Measurements from ENCODE around the gene RYR3.

The RYR3 gene

GRCh38 chr15:33382491-33382890, 71.7 kb downstream of the RYR3 start:
- TF ChIP-seq KLF7 (tag by site-specific recombination; IDR thresholded peaks at IDR 0.05; ENCODE audit: borderline replicate concordance) (no peak), ZNF555 (tag by site-specific recombination; conservative IDR thresholded peaks at IDR 0.05) (no peak), ZNF398 (tag by site-specific recombination; IDR thresholded peaks at IDR 0.05) (no peak), ZNF529 (tag by site-specific recombination; IDR thresholded peaks at IDR 0.05; ENCODE audit: insufficient replicate concordance) (no peak), ZBTB20 (tag by site-specific recombination; IDR thresholded peaks at IDR 0.05) (no peak), GLIS2 (tag by site-specific recombination; IDR thresholded peaks at IDR 0.05) (no peak), PRDM1 (tag by site-specific recombination; IDR thresholded peaks at IDR 0.05) (no peak), ZNF433 (tag by site-specific recombination; IDR thresholded peaks at IDR 0.05; ENCODE audit: low read depth) (no peak), ZNF558 (tag by site-specific recombination; IDR thresholded peaks at IDR 0.05) (no peak), ZNF146 (tag by site-specific recombination; IDR thresholded peaks at IDR 0.05) (no peak), ZNF513 (tag by site-specific recombination; IDR thresholded peaks at IDR 0.05) (no peak), ZNF202 (tag by site-specific recombination; IDR thresholded peaks at IDR 0.05; ENCODE audit: borderline replicate concordance) (no peak)
- CTCF ChIA-PET, result no interaction called here
- no peaks in the 10 kb centered on the region for H3K36me3 ChIP-seq (ENCODE audit: control insufficient read depth in 2 of 2, insufficient read depth in 1 of 2, low read length in 2 of 2)
- no peak overlapping the region for H3K27ac ChIP-seq (ENCODE audit: extremely low read depth, low read depth, low read length)
- H3K4me3 ChIP-seq (ENCODE audit: low read depth, low read length), result no peak overlapping the region
- no peaks in the 10 kb centered on the region for H3K9me3 ChIP-seq (ENCODE audit: control insufficient read depth, insufficient read depth, low read depth, low read length)
- no peaks in the 10 kb centered on the region for H3K4me1 ChIP-seq (ENCODE audit: control insufficient read depth, insufficient read depth, low read length)
- POLR2A ChIA-PET, result no interaction called here

GRCh38 chr15:33384307-33384706, 73.5 kb downstream of the RYR3 start:
- Histone ChIP-seq H3K4me1 (ENCODE audit: control insufficient read depth, insufficient read depth, low read length) (no peaks in the 10 kb centered on the region), H3K4me3 (ENCODE audit: low read depth, low read length) (no peak overlapping the region), H3K27ac (ENCODE audit: extremely low read depth, low read depth, low read length) (no peak overlapping the region), H3K9me3 (ENCODE audit: control insufficient read depth, insufficient read depth, low read depth, low read length) (no peaks in the 10 kb centered on the region), H3K36me3 (ENCODE audit: control insufficient read depth in 2 of 2, insufficient read depth in 1 of 2, low read length in 2 of 2) (no peaks in the 10 kb centered on the region)
- ChIA-PET POLR2A (no interaction called here), CTCF (interaction anchor here (0.9 kb wide), 1 partner anchor 317 kb away, joined by 4 read pairs; no protein-coding TSS in a partner anchor)
- TF ChIP-seq ZNF121 (tag by site-specific recombination; IDR thresholded peaks at IDR 0.05) (no peak), ZNF184 (tag by site-specific recombination; IDR thresholded peaks at IDR 0.05) (no peak), ZBTB20 (tag by site-specific recombination; IDR thresholded peaks at IDR 0.05) (no peak), ZNF292 (tag by site-specific recombination; IDR thresholded peaks at IDR 0.05; ENCODE audit: borderline replicate concordance, low read depth) (no peak), GLIS1 (tag by site-specific recombination; IDR thresholded peaks at IDR 0.05) (no peak), MZF1 (tag by site-specific recombination; IDR thresholded peaks at IDR 0.05; ENCODE audit: borderline replicate concordance) (no peak), ZNF19 (tag by site-specific recombination; IDR thresholded peaks at IDR 0.05; ENCODE audit: low read depth) (no peak), ZSCAN23 (tag by site-specific recombination; IDR thresholded peaks at IDR 0.05) (no peak)

GRCh38 chr15:33392453-33392852, 81.7 kb downstream of the RYR3 start:
- ChIA-PET CTCF (interaction anchor here (0.6 kb wide), 1 partner anchor 101 kb away, joined by 3 read pairs; no protein-coding TSS in a partner anchor), POLR2A (no interaction called here)
- H3K36me3 ChIP-seq (ENCODE audit: control insufficient read depth in 2 of 2, insufficient read depth in 1 of 2, low read length in 2 of 2), result no peaks in the 10 kb centered on the region
- H3K4me1 ChIP-seq (ENCODE audit: control insufficient read depth, insufficient read depth, low read length), result no peaks in the 10 kb centered on the region
- H3K4me3 ChIP-seq (ENCODE audit: low read depth, low read length), result no peak overlapping the region
- no peak overlapping the region for H3K27ac ChIP-seq (ENCODE audit: extremely low read depth, low read depth, low read length)
- H3K9me3 ChIP-seq (ENCODE audit: control insufficient read depth, insufficient read depth, low read depth, low read length), result no peaks in the 10 kb centered on the region
- no peak for TF ChIP-seq ZBTB26 (tag by site-specific recombination; optimal IDR thresholded peaks at IDR 0.05)
- TF ChIP-seq ZNF677 (tag by site-specific recombination; IDR thresholded peaks at IDR 0.05), result no peak
- TF ChIP-seq ZNF571 (tag by site-specific recombination; IDR thresholded peaks at IDR 0.05), result no peak
- TF ChIP-seq ZNF132 (tag by site-specific recombination; IDR thresholded peaks at IDR 0.05; ENCODE audit: borderline replicate concordance), result no peak
- TF ChIP-seq ZNF184 (tag by site-specific recombination; IDR thresholded peaks at IDR 0.05), result no peak
- TF ChIP-seq WT1 (tag by site-specific recombination; IDR thresholded peaks at IDR 0.05), result no peak
- TF ChIP-seq BCL11B (tag by site-specific recombination; IDR thresholded peaks at IDR 0.05; ENCODE audit: low read depth), result no peak
- no peak for TF ChIP-seq ZNF114 (tag by site-specific recombination; IDR thresholded peaks at IDR 0.05)
- no peak for TF ChIP-seq ZNF768 (tag by site-specific recombination; IDR thresholded peaks at IDR 0.05)
- TF ChIP-seq KLF17 (tag by site-specific recombination; IDR thresholded peaks at IDR 0.05), result no peak
- TF ChIP-seq FEZF1 (tag by site-specific recombination; IDR thresholded peaks at IDR 0.05), result no peak

All from HEK293 (cell line).